Astrocyte (in vitro differentiated cells and primary cell): ENCODE results near the gene BCAR3. TPM values are rescaled to one million over a fixed set of nuclear protein-coding genes. Genes with fewer than 3 reads are reported as not detected.
A peak's percentile ranks its signal among the peaks of the same experiment; 100 is the strongest.

Source experiments
- DNase-seq: peaks from one replicate; pipeline ENCODE4 v3.0.0-alpha.2; 2010; ENCODE audit warnings: low read depth
- FAIRE-seq: peaks from 2 replicates; lab custom pipeline; 2011; peaks lifted over from hg19 to GRCh38; lab: Jason Lieb, UNC
- H2AFZ ChIP-seq: 2 replicates; pipeline ENCODE4 v1.6.0; 2012; ENCODE audit warnings: low read depth, low read length, inconsistent platforms
- H3K27ac ChIP-seq: 2 replicates; pipeline ENCODE4 v1.5.1; 2011; ENCODE audit warnings: low read depth, low read length, inconsistent platforms
- H3K27me3 ChIP-seq: 2 replicates; pipeline ENCODE4 v1.6.0; 2011; ENCODE audit warnings: low read length, inconsistent platforms; ENCODE audit not compliant: insufficient read depth
- H3K36me3 ChIP-seq: 2 replicates; pipeline ENCODE4 v1.5.1; 2011; ENCODE audit warnings: low read length, inconsistent platforms; ENCODE audit not compliant: insufficient read depth
- H3K4me1 ChIP-seq: 2 replicates; pipeline ENCODE4 v1.5.1; 2011; ENCODE audit warnings: low read length, inconsistent platforms; ENCODE audit not compliant: insufficient read depth
- H3K4me2 ChIP-seq: 2 replicates; pipeline ENCODE4 v1.6.0; 2012; ENCODE audit warnings: low read length, inconsistent platforms
- H3K4me3 ChIP-seq: 2 replicates; pipeline ENCODE4 v1.5.1; 2011; ENCODE audit warnings: low read depth, mild to moderate bottlenecking, low read length, inconsistent platforms; ENCODE audit not compliant: insufficient read depth
- H3K79me2 ChIP-seq: 2 replicates; pipeline ENCODE4 v1.6.0; 2012; ENCODE audit warnings: mild to moderate bottlenecking, low read length, inconsistent platforms; ENCODE audit not compliant: insufficient read depth
- H3K9ac ChIP-seq: 2 replicates; pipeline ENCODE4 v1.6.0; 2012; ENCODE audit warnings: mild to moderate bottlenecking, low read length, inconsistent platforms
- H3K9me3 ChIP-seq: 2 replicates; pipeline ENCODE4 v1.5.1; 2012; ENCODE audit warnings: low read depth, mild to moderate bottlenecking, low read length, inconsistent platforms; ENCODE audit not compliant: insufficient read depth
- H4K20me1 ChIP-seq: 2 replicates; pipeline ENCODE4 v1.6.0; 2012; ENCODE audit warnings: low read length, inconsistent platforms; ENCODE audit not compliant: insufficient read depth
- H3K27ac Mint-ChIP-seq: one replicate; pipeline ENCODE4 v1.8.0; 2021; ENCODE audit warnings: mild to moderate bottlenecking, mixed read lengths; ENCODE audit not compliant: unreplicated experiment
- H3K27me3 Mint-ChIP-seq: one replicate; pipeline ENCODE4 v1.8.0; 2021; ENCODE audit warnings: low read depth, mixed read lengths; ENCODE audit not compliant: unreplicated experiment
- H3K36me3 Mint-ChIP-seq: one replicate; pipeline ENCODE4 v1.8.0; 2021; ENCODE audit warnings: low read depth, mixed read lengths; ENCODE audit not compliant: unreplicated experiment
- H3K4me1 Mint-ChIP-seq: one replicate; pipeline ENCODE4 v1.8.0; 2021; ENCODE audit warnings: low read depth, mixed read lengths; ENCODE audit not compliant: unreplicated experiment
- H3K4me3 Mint-ChIP-seq: one replicate; pipeline ENCODE4 v1.8.0; 2021; ENCODE audit warnings: mild to moderate bottlenecking, moderate library complexity, mixed read lengths; ENCODE audit not compliant: unreplicated experiment
- H3K9me3 Mint-ChIP-seq: one replicate; pipeline ENCODE4 v1.8.0; 2021; ENCODE audit warnings: mild to moderate bottlenecking, mixed read lengths; ENCODE audit not compliant: unreplicated experiment
- EZH2 ChIP-seq: IDR thresholded peaks from 2 replicates; pipeline ENCODE4 v1.6.1; 2012; ENCODE audit warnings: mild to moderate bottlenecking, low read length, inconsistent platforms; ENCODE audit not compliant: insufficient read depth
- total RNA-seq: library from RNA; stranded (reverse); gene quantifications from 2 replicates; pipeline ENCODE4 v1.2.1, GENCODE V29; 2021
- TF ChIP-seq, protein P1 (sequence below): IDR thresholded peaks from 2 replicates; pipeline ENCODE4 v1.5.1; 2011; ENCODE audit warnings: low read depth, mild to moderate bottlenecking, inconsistent platforms, low read length, moderate library complexity; ENCODE audit not compliant: insufficient read depth

BCAR3 gene
- total RNA-seq, 1 donor from 2014 or later: 30.0 TPM

DNA sequence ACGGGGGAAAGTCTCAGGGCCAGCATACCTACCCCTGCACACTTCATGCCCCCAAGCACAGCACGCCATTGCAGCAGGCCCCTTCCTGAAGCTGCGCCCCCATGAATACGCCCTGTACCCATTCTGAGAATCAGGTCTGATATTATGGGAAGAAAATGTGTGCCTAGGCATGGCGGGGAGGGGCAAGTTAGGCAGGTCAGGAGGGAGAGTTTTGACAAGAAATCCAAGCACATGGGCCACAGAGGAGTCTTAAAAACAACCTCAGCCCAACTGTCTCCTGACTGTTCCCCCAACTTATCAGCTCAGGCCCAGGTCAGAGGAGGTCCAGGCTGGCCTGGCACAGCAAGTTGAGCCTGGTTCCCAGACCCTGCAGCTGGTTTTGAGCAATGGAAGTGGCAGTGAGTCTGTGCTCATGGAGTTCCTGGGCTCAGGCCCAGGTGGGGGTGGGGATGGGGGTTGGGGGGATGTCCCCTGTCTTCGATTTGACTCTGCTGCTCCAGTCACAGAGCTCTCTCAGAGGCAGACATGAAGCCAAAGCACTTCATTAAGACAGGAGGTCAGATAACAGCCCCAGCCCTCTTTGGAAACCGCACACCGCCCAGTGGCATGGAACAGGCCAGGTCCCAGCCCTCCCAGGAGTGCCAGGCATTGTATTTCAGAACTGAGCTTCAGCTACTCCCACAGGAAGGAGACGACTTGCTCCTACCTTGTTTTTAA is 20.6 kb upstream of the BCAR3 start:
- Histone ChIP-seq H2AFZ (peak overlapping the region; percentile 24), H3K4me3 (no peak overlapping the region), H3K4me2 (peak overlapping the region; percentile 36), H3K27me3 (no peaks in the 10 kb centered on the region), H3K9me3 (no peaks in the 10 kb centered on the region), H3K4me1 (peaks cover 22% of the 10 kb centered on the region), H3K36me3 (no peaks in the 10 kb centered on the region), H4K20me1 (no peaks in the 10 kb centered on the region), H3K27ac (peak overlapping the region; percentile 98), H3K9ac (peak overlapping the region; percentile 44), H3K79me2 (no peaks in the 10 kb centered on the region)
- no peak for DNase-seq
- TF ChIP-seq, protein P1, sequence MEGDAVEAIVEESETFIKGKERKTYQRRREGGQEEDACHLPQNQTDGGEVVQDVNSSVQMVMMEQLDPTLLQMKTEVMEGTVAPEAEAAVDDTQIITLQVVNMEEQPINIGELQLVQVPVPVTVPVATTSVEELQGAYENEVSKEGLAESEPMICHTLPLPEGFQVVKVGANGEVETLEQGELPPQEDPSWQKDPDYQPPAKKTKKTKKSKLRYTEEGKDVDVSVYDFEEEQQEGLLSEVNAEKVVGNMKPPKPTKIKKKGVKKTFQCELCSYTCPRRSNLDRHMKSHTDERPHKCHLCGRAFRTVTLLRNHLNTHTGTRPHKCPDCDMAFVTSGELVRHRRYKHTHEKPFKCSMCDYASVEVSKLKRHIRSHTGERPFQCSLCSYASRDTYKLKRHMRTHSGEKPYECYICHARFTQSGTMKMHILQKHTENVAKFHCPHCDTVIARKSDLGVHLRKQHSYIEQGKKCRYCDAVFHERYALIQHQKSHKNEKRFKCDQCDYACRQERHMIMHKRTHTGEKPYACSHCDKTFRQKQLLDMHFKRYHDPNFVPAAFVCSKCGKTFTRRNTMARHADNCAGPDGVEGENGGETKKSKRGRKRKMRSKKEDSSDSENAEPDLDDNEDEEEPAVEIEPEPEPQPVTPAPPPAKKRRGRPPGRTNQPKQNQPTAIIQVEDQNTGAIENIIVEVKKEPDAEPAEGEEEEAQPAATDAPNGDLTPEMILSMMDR: no peak
- TF ChIP-seq EZH2: no peak
- Mint-ChIP-seq H3K4me1 (peaks cover 29% of the 10 kb centered on the region), H3K36me3 (no peaks in the 10 kb centered on the region), H3K4me3 (no peak overlapping the region), H3K27ac (peak overlapping the region; percentile 93), H3K27me3 (no peaks in the 10 kb centered on the region), H3K9me3 (no peaks in the 10 kb centered on the region)
- no peak for FAIRE-seq

DNA sequence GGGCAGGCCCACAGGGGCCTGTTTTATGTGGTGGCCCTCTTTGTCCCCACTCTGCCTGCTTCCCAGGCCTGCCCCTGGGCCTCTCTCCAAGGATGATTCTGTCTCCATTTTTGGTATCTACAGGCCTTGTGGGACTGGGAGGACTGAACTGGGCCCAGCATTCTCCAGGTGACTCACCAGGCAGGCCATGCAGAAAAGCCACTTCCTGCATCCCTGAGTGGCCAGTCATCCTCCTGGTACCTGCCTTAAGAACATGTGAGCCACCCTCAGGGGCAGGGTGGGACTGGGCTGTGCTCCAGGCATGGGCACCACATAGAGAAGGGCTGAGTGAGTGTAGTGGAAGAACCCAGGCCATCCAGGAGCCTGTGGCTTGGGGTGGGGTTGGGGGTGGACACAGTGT is 20.0 kb upstream of the BCAR3 start:
- FAIRE-seq (peak; percentile 97), DNase-seq (peak; percentile 100)
- Histone ChIP-seq H3K4me2 (peak overlapping the region; percentile 36), H4K20me1 (no peaks in the 10 kb centered on the region), H3K27me3 (no peaks in the 10 kb centered on the region), H3K9ac (peak overlapping the region; percentile 72), H3K27ac (peak overlapping the region; percentile 98), H3K4me1 (peaks cover 22% of the 10 kb centered on the region), H2AFZ (peak overlapping the region; percentile 43), H3K4me3 (no peak overlapping the region), H3K79me2 (no peaks in the 10 kb centered on the region), H3K9me3 (no peaks in the 10 kb centered on the region), H3K36me3 (no peaks in the 10 kb centered on the region)
- peaks cover 29% of the 10 kb centered on the region for H3K4me1 Mint-ChIP-seq
- H3K36me3 Mint-ChIP-seq: no peaks in the 10 kb centered on the region
- no peak overlapping the region for H3K4me3 Mint-ChIP-seq
- H3K9me3 Mint-ChIP-seq: no peaks in the 10 kb centered on the region
- H3K27me3 Mint-ChIP-seq: no peaks in the 10 kb centered on the region
- TF ChIP-seq, protein P1: no peak
- TF ChIP-seq EZH2: no peak
- peak overlapping the region; percentile 93 for H3K27ac Mint-ChIP-seq
